ENCODE data around the gene FSTL1.

The FSTL1 gene

GRCh38 chr3:120445654-120446053 lies 5.1 kb downstream of the FSTL1 start:
- no peak overlapping the region for H3K4me3 ChIP-seq (ENCODE audit: low read depth, low read length)
- TF ChIP-seq MYC (IDR thresholded peaks at IDR 0.05; ENCODE audit: low read depth, low read length) (no peak), POLR2A (IDR thresholded peaks at IDR 0.05; ENCODE audit: extremely low read depth, insufficient read length) (no peak)
- TF ChIP-seq, protein P1, sequence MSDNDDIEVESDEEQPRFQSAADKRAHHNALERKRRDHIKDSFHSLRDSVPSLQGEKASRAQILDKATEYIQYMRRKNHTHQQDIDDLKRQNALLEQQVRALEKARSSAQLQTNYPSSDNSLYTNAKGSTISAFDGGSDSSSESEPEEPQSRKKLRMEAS (IDR thresholded peaks at IDR 0.05; ENCODE audit: low read depth, low read length) = no peak
- TF ChIP-seq, protein P2, sequence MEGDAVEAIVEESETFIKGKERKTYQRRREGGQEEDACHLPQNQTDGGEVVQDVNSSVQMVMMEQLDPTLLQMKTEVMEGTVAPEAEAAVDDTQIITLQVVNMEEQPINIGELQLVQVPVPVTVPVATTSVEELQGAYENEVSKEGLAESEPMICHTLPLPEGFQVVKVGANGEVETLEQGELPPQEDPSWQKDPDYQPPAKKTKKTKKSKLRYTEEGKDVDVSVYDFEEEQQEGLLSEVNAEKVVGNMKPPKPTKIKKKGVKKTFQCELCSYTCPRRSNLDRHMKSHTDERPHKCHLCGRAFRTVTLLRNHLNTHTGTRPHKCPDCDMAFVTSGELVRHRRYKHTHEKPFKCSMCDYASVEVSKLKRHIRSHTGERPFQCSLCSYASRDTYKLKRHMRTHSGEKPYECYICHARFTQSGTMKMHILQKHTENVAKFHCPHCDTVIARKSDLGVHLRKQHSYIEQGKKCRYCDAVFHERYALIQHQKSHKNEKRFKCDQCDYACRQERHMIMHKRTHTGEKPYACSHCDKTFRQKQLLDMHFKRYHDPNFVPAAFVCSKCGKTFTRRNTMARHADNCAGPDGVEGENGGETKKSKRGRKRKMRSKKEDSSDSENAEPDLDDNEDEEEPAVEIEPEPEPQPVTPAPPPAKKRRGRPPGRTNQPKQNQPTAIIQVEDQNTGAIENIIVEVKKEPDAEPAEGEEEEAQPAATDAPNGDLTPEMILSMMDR (IDR thresholded peaks at IDR 0.05; ENCODE audit: low read depth, low read length) = no peak
- DNase-seq (ENCODE audit: low read depth) = no peak

GRCh38 chr3:120443626-120444123 lies 7.1 kb downstream of the FSTL1 start:
- TF ChIP-seq MYC (IDR thresholded peaks at IDR 0.05; ENCODE audit: low read depth, low read length) (no peak), POLR2A (IDR thresholded peaks at IDR 0.05; ENCODE audit: extremely low read depth, insufficient read length) (no peak)
- TF ChIP-seq, protein P2 (IDR thresholded peaks at IDR 0.05; ENCODE audit: low read depth, low read length) = no peak
- TF ChIP-seq, protein P1 (IDR thresholded peaks at IDR 0.05; ENCODE audit: low read depth, low read length) = no peak
- no peak overlapping the region for H3K4me3 ChIP-seq (ENCODE audit: low read depth, low read length)
- no peak for DNase-seq (ENCODE audit: low read depth)

DNA sequence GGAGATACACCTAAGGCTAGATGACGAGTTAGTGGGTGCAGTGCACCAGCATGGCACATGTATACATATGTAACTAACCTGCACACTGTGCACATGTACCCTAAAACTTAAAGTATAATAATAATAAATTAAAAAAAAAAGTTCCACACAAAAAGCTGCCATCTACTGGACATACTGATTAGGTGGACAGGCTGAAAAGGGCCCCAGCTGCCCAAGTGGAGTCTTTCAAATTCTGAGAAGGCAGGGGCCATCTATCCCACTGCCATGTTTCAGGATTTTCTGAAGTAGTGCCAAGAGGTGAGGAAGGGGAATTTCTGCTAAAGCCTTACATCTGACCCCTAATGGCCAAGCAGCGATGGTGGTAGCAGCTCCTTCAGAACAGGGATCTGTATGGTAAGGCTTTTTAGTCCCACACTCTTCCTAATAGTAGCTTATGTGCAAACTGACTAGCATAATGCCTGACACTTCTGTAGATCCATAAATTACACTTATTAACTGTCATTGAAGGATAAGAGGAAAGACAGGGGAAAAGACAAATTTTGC lies 7.7 kb downstream of the FSTL1 start:
- H3K4me3 ChIP-seq (ENCODE audit: low read depth, low read length) = no peak overlapping the region
- TF ChIP-seq, protein P2 (IDR thresholded peaks at IDR 0.05; ENCODE audit: low read depth, low read length) = no peak
- TF ChIP-seq MYC (IDR thresholded peaks at IDR 0.05; ENCODE audit: low read depth, low read length) (no peak), POLR2A (IDR thresholded peaks at IDR 0.05; ENCODE audit: extremely low read depth, insufficient read length) (no peak)
- TF ChIP-seq, protein P1 (IDR thresholded peaks at IDR 0.05; ENCODE audit: low read depth, low read length) = no peak
- DNase-seq (ENCODE audit: low read depth) = no peak

GRCh38 chr3:120441776-120442175 lies 9.0 kb downstream of the FSTL1 start:
- TF ChIP-seq POLR2A (IDR thresholded peaks at IDR 0.05; ENCODE audit: extremely low read depth, insufficient read length) = no peak
- TF ChIP-seq, protein P1 (IDR thresholded peaks at IDR 0.05; ENCODE audit: low read depth, low read length) = no peak
- TF ChIP-seq, protein P2 (IDR thresholded peaks at IDR 0.05; ENCODE audit: low read depth, low read length) = no peak
- no peak for TF ChIP-seq MYC (IDR thresholded peaks at IDR 0.05; ENCODE audit: low read depth, low read length)
- H3K4me3 ChIP-seq (ENCODE audit: low read depth, low read length) = no peak overlapping the region
- DNase-seq (ENCODE audit: low read depth) = no peak

DNA sequence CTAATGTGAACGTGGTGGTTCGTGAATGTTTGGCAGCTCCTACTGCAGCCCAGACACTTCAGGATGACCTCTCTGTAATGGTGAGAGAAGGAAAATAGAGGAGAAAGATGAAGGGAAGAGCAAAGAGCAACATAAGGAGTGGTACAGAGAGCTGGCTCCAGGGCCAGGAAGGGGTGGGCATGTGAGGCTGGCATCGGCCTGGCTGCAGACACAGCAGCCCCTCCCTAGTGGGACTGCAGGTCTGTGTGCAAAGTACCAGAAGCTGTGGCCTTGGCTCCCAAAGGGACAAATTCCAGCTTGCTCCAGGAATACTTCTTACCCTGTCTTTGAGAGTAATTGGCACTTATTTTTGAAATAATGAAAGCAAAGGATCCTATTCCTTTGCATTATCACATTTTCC lies 10.0 kb downstream of the FSTL1 start:
- no peak overlapping the region for H3K4me3 ChIP-seq (ENCODE audit: low read depth, low read length)
- TF ChIP-seq, protein P1 (IDR thresholded peaks at IDR 0.05; ENCODE audit: low read depth, low read length) = no peak
- DNase-seq (ENCODE audit: low read depth) = no peak

GRCh38 chr3:120440001-120440703 lies 10.6 kb downstream of the FSTL1 start:
- DNase-seq (ENCODE audit: low read depth) = no peak
- H3K4me3 ChIP-seq (ENCODE audit: low read depth, low read length) = no peak overlapping the region
- TF ChIP-seq, protein P2 (IDR thresholded peaks at IDR 0.05; ENCODE audit: low read depth, low read length) = no peak
- TF ChIP-seq POLR2A (IDR thresholded peaks at IDR 0.05; ENCODE audit: extremely low read depth, insufficient read length) (no peak), MYC (IDR thresholded peaks at IDR 0.05; ENCODE audit: low read depth, low read length) (no peak)
- TF ChIP-seq, protein P1 (IDR thresholded peaks at IDR 0.05; ENCODE audit: low read depth, low read length) = no peak
